DLD1 (cell line): ENCODE measurements around the gene DDX24.

Experiments
- in situ Hi-C: cut with HindIII; loops from 2 replicates; pipeline ENCODE4 v1.10.0; 2017; ENCODE audit warnings: low sequenced_read_pairs

The DDX24 gene

GRCh38 chr14:94115058-94115591 is 34.1 kb upstream of the DDX24 start:
- in situ Hi-C loops: no loop called here

- in situ Hi-C loops: no loop called here
Observed at GRCh38 chr14:94114589-94115057, 33.6 kb upstream of the DDX24 start.

- in situ Hi-C loops: no loop called here
Observed at GRCh38 chr14:94113908-94114588, 33.0 kb upstream of the DDX24 start.

- in situ Hi-C loops: no loop called here
Observed at GRCh38 chr14:94113490-94113889, 32.5 kb upstream of the DDX24 start.

GRCh38 chr14:94113073-94113472 is 32.1 kb upstream of the DDX24 start:
- in situ Hi-C loops: no loop called here

- in situ Hi-C loops: no loop called here
Observed at GRCh38 chr14:94112513-94113063, 31.6 kb upstream of the DDX24 start.

- in situ Hi-C loops: no loop called here
Observed at GRCh38 chr14:94111276-94112095, 30.5 kb upstream of the DDX24 start.

- in situ Hi-C loops: no loop called here
Observed at GRCh38 chr14:94110552-94111181, 29.7 kb upstream of the DDX24 start, which contains the start of gene IFI27. TSS of gene IFI27 (plus strand) at chr14:94110736.

- in situ Hi-C loops: no loop called here
Observed at GRCh38 chr14:94109915-94110250, 28.9 kb upstream of the DDX24 start.

GRCh38 chr14:94104731-94105130 is 23.7 kb upstream of the DDX24 start:
- in situ Hi-C loops: no loop called here

- in situ Hi-C loops: no loop called here
Observed at GRCh38 chr14:94103554-94104150, 22.6 kb upstream of the DDX24 start.

- in situ Hi-C loops: no loop called here
Observed at GRCh38 chr14:94102768-94103482, 21.9 kb upstream of the DDX24 start.

- in situ Hi-C loops: no loop called here
Observed at GRCh38 chr14:94101748-94102147, 20.7 kb upstream of the DDX24 start.

- in situ Hi-C loops: no loop called here
Observed at GRCh38 chr14:94100847-94101246, 19.8 kb upstream of the DDX24 start.

GRCh38 chr14:94099006-94099405 is 18.0 kb upstream of the DDX24 start:
- in situ Hi-C loops: no loop called here

GRCh38 chr14:94098326-94098992 is 17.5 kb upstream of the DDX24 start:
- in situ Hi-C loops: no loop called here

- in situ Hi-C loops: no loop called here
Observed at GRCh38 chr14:94097091-94097490, 16.1 kb upstream of the DDX24 start.

- in situ Hi-C loops: no loop called here
Observed at GRCh38 chr14:94093418-94093817, 12.4 kb upstream of the DDX24 start.

- in situ Hi-C loops: no loop called here
Observed at GRCh38 chr14:94089479-94089878, 8.5 kb upstream of the DDX24 start.

GRCh38 chr14:94088516-94088915 is 7.5 kb upstream of the DDX24 start:
- in situ Hi-C loops: no loop called here
